ENCODE results near the gene DHX58.

DNA sequence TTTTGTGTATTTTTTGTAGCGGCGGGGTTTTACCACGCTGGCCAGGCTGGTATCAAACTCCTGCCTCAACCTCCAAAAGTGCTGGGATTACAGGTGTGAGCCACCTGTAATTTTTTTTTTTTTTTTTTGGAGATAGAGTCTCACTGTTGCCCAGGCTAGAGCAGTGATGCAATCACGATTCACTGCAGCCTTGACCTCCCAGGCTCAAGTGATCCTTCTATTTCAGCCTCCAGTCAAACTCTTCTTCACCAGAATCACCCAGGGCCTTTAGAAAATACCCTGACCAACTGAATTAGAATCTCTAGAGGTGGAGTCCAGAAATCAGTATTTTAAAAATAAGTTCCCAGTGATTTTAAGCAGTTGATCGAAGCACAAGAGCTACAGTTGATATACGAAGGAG, 22.6 kb upstream of the DHX58 start:
- TF ChIP-seq POLR2AphosphoS5 (IDR thresholded peaks at IDR 0.05; ENCODE audit: insufficient read depth, low read depth, low read length) (no peak), CTCF (IDR thresholded peaks at IDR 0.05; ENCODE audit: extremely low read depth in 1 of 2, insufficient read depth in 1 of 2, low read depth in 1 of 2, low read length in 2 of 2) (no peak)

All from endothelial cell of umbilical vein (primary cell).